PC-9 (cell line): ENCODE measurements around the gene TET2.

ENCODE experiments used
- EZH2 ChIP-seq: fragments of 200-600 bp; sonication (generic); IDR thresholded peaks from 2 replicates; pipeline ENCODE4 v1.8.0; 2017; ENCODE audit warnings: antibody characterized with exemption, low read depth
- TF ChIP-seq, protein P1 (sequence below): fragments of 200-600 bp; sonication (generic); conservative IDR thresholded peaks from 2 replicates; pipeline ENCODE4 v1.6.1; 2017; ENCODE audit warnings: mixed run types, antibody characterized with exemption, mild to moderate bottlenecking, moderate library complexity

DNA sequence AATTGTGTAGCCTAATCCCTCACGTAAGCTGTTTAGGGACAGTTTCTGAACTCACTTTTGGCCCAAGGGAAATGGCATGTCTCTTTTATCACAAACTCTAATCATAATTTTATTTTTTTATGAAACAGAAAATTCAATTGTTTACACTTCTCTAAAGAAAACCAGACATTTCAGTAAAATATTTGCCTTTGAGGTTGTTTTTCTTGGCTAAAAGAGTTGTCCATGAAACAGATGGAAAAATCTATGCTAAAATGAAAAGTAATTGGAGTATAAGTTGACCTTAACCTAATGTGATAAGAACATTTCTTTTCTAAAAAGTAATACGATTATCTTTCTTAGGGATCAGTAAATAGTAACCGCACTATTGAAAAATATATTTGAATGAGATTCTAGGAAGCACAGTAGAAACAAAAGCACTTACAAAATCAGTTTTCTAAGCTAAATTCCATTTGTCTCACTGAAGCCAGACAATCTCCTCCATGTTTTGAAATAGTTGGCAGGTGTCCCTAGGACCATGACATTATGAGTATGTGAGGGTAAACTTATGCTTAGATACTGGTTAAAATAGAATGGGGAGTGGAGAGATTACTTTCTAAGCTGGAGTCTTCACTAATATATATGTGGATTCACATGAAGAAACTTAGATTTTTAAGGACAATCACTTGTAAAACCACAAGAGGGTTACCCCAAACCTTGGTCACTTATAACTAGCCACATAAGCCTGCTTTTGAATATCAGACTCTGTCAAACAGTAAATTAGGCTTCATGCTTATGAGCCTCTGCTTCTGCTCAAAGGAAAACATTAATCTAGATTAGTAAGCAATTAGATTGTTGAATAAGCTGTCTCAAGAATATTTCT is 20.1 kb upstream of the TET2 start:
- TF ChIP-seq, protein P1, sequence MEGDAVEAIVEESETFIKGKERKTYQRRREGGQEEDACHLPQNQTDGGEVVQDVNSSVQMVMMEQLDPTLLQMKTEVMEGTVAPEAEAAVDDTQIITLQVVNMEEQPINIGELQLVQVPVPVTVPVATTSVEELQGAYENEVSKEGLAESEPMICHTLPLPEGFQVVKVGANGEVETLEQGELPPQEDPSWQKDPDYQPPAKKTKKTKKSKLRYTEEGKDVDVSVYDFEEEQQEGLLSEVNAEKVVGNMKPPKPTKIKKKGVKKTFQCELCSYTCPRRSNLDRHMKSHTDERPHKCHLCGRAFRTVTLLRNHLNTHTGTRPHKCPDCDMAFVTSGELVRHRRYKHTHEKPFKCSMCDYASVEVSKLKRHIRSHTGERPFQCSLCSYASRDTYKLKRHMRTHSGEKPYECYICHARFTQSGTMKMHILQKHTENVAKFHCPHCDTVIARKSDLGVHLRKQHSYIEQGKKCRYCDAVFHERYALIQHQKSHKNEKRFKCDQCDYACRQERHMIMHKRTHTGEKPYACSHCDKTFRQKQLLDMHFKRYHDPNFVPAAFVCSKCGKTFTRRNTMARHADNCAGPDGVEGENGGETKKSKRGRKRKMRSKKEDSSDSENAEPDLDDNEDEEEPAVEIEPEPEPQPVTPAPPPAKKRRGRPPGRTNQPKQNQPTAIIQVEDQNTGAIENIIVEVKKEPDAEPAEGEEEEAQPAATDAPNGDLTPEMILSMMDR = no peak
- TF ChIP-seq EZH2 = no peak
